Measurements from ENCODE around the gene TBCK. TPM values are rescaled to one million over a fixed set of nuclear protein-coding genes. Genes with fewer than 3 reads are reported as not detected.
A peak's percentile ranks its signal among the peaks of the same experiment; 100 is the strongest.

The TBCK gene
- total and polyA plus RNA-seq, 2 of the 13 experiments (the other 11 are each of a cell fraction or from before 2014, with no cell fraction given), result 51.0 to 62.4 TPM

GRCh38 chr4:106291678-106292077 lies 24.3 kb downstream of the TBCK start:
- Histone ChIP-seq H4K20me1 (ENCODE audit: insufficient read depth, low read length) (no peaks in the 10 kb centered on the region; the same call in 1 of the 2 replicates), H3K36me3 (replicated peaks in 1 of 2; ENCODE audit: control insufficient read depth in 1 of 2, insufficient read depth in 2 of 2, low read length in 2 of 2) (peaks cover 8 to 51% of the 10 kb centered on the region in 2 experiments), H3K27ac (ENCODE audit: extremely low read length, insufficient read depth, low read length) (no peak overlapping the region), H3K79me2 (ENCODE audit: insufficient read depth, low read length) (peaks cover 36% of the 10 kb centered on the region), H2AFZ (ENCODE audit: low read length) (no peak overlapping the region), H3K9me3 (ENCODE audit: low read length) (no peaks in the 10 kb centered on the region), H3K27me3 (ENCODE audit: control insufficient read depth in 1 of 2, insufficient read depth in 2 of 2, low read length in 2 of 2) (no peaks in the 10 kb centered on the region), H3K9ac (ENCODE audit: insufficient read depth, low read depth, low read length) (no peak overlapping the region), H3K4me2 (ENCODE audit: low read depth, low read length) (no peak overlapping the region), H3K4me3 (replicated peaks in 1 of 3; ENCODE audit: insufficient read depth in 1 of 3, low read depth in 2 of 3, low read length in 3 of 3) (no peak overlapping the region), H3K4me1 (ENCODE audit: insufficient read depth, low read length) (peaks cover 24% of the 10 kb centered on the region)
- in situ Hi-C loops (cut with HindIII; ENCODE audit: extremely low pct_ligation_motif_present, low pct_unique_long_range_greater_than_20kb), result no loop called here
- DNase-seq (ENCODE audit: low spot score) (no peak), FAIRE-seq (no peak), ATAC-seq (no peak)
- CTCF ChIA-PET (ENCODE audit: low intra/inter-chr PET ratio, low total read pairs), result no interaction called here
- peak in 1 of 2 experiments; percentile 85; a peak in 2 of 4 replicates for TF ChIP-seq ATF4 (CRISPR knock-in tag; IDR thresholded peaks at IDR 0.05)
- peak; percentile 65; the same call in 1 of the 2 replicates for TF ChIP-seq FOSL2 (CRISPR knock-in tag; IDR thresholded peaks at IDR 0.05)
- no peak for TF ChIP-seq ZNF543 (CRISPR knock-in tag; IDR thresholded peaks at IDR 0.05)
- no peak for TF ChIP-seq NCOR1 (IDR thresholded peaks at IDR 0.05; ENCODE audit: borderline replicate concordance, low read length)
- no peak for TF ChIP-seq E2F1 (CRISPR knock-in tag; IDR thresholded peaks at IDR 0.05)
- no TSS peak for BruUV-seq (replicated peaks)
- over 99% methylated on average over 5 of the region's 5 CpGs for whole genome bisulfite sequencing (ENCODE audit: low lambda C conversion rate)
- POLR2A ChIA-PET, result interaction anchor here (1.1 kb wide), 1 partner anchor 24 kb away, joined by 3 read pairs; the partner anchor contains the start of gene TBCK
- intact Hi-C loops (cut with micrococcal nuclease; ENCODE audit: unreplicated experiment), result no loop called here

DNA sequence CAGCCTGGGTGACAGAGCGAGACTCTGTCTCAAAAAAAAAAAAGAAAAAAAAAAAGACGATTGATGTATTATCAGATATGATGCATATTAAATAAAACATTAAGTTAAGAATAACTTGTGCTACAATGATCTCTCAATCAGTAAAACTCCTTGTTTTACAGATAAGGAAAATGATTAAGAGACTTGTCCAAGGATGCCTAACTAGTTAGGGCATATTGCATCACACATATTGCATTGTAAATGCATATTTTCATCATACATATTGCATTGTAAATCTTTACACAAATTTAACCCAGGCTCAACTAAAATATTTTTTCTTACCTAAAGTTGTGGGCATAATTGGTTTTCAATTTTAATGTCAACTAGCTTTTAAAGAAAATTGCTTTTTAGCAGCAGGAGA lies 26.3 kb downstream of the TBCK start:
- ATAC-seq, result no peak
- intact Hi-C loops (cut with micrococcal nuclease; ENCODE audit: unreplicated experiment) (no loop called here), in situ Hi-C loops (cut with HindIII; ENCODE audit: extremely low pct_ligation_motif_present, low pct_unique_long_range_greater_than_20kb) (no loop called here)
- WGBS (ENCODE audit: low lambda C conversion rate), result 94% methylated on average over 2 of the region's 2 CpGs
- Histone ChIP-seq H3K9me3 (ENCODE audit: low read length) (no peaks in the 10 kb centered on the region), H3K4me3 (replicated peaks in 1 of 3; ENCODE audit: insufficient read depth in 1 of 3, low read depth in 2 of 3, low read length in 3 of 3) (no peak overlapping the region), H3K4me2 (ENCODE audit: low read depth, low read length) (no peak overlapping the region), H3K27ac (ENCODE audit: extremely low read length, insufficient read depth, low read length) (no peak overlapping the region), H3K79me2 (ENCODE audit: insufficient read depth, low read length) (peaks cover 47% of the 10 kb centered on the region), H4K20me1 (ENCODE audit: insufficient read depth, low read length) (no peaks in the 10 kb centered on the region), H2AFZ (ENCODE audit: low read length) (no peak overlapping the region), H3K36me3 (replicated peaks in 1 of 2; ENCODE audit: control insufficient read depth in 1 of 2, insufficient read depth in 2 of 2, low read length in 2 of 2) (peaks cover 9 to 33% of the 10 kb centered on the region in 2 experiments), H3K4me1 (ENCODE audit: insufficient read depth, low read length) (peaks cover 31% of the 10 kb centered on the region), H3K27me3 (ENCODE audit: control insufficient read depth in 1 of 2, insufficient read depth in 2 of 2, low read length in 2 of 2) (no peaks in the 10 kb centered on the region), H3K9ac (ENCODE audit: insufficient read depth, low read depth, low read length) (no peak overlapping the region)
- no peak for DNase-seq (ENCODE audit: low spot score)
- POLR2A ChIA-PET, result interaction anchor here (1.3 kb wide), 1 partner anchor 31 kb away, joined by 3 read pairs; no protein-coding TSS in a partner anchor
- TF ChIP-seq CEBPB (IDR thresholded peaks at IDR 0.05; ENCODE audit: borderline replicate concordance, low read depth, low read length), result peak; percentile 39; the same call in 1 of the 2 replicates
- TF ChIP-seq MAFG (CRISPR knock-in tag; IDR thresholded peaks at IDR 0.05), result no peak
- no peak for TF ChIP-seq SKI (IDR thresholded peaks at IDR 0.05; ENCODE audit: partially characterized antibody)
- TF ChIP-seq FOXK1 (CRISPR knock-in tag; IDR thresholded peaks at IDR 0.05; ENCODE audit: borderline replicate concordance, low read depth), result no peak
- no peak for TF ChIP-seq REL (CRISPR knock-in tag; conservative IDR thresholded peaks at IDR 0.05)
- no peak for FAIRE-seq
- BruUV-seq (replicated peaks), result no TSS peak
- CTCF ChIA-PET (ENCODE audit: low intra/inter-chr PET ratio, low total read pairs), result no interaction called here
